DND-41 (cell line): ENCODE data around the gene OR4D5.

Experiments
- EZH2 ChIP-seq: IDR thresholded peaks from 3 replicates; pipeline ENCODE4 v1.6.1; 2012; ENCODE audit warnings: borderline replicate concordance, low read depth, mild to moderate bottlenecking, moderate library complexity, low read length, inconsistent platforms; ENCODE audit not compliant: severe bottlenecking
- TF ChIP-seq, protein P1 (sequence below): IDR thresholded peaks from 2 replicates; pipeline ENCODE4 v1.5.1; 2012; ENCODE audit warnings: borderline replicate concordance, low read length, moderate library complexity, mild to moderate bottlenecking; ENCODE audit not compliant: poor library complexity, severe bottlenecking; ENCODE audit errors: extremely low read depth

DNA sequence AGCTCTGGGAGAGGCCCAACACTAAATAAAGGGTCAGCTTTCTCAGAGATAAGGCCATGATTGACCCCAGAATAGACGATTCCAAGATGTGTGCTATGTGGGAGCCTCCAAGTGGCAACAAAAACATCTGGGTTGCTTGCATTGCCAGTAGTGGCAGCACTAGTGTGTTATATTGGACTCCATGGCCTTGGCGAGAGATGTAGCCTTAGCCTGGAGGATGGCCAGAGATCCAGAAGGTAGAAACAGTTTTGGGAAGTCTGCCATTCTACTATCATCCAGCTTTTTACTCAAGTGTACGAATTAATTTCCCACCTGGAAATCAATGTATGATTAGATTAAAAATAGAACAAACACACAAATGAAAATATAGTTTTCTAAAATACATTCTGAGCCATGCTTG lies 34.5 kb upstream of the OR4D5 start:
- TF ChIP-seq, protein P1, sequence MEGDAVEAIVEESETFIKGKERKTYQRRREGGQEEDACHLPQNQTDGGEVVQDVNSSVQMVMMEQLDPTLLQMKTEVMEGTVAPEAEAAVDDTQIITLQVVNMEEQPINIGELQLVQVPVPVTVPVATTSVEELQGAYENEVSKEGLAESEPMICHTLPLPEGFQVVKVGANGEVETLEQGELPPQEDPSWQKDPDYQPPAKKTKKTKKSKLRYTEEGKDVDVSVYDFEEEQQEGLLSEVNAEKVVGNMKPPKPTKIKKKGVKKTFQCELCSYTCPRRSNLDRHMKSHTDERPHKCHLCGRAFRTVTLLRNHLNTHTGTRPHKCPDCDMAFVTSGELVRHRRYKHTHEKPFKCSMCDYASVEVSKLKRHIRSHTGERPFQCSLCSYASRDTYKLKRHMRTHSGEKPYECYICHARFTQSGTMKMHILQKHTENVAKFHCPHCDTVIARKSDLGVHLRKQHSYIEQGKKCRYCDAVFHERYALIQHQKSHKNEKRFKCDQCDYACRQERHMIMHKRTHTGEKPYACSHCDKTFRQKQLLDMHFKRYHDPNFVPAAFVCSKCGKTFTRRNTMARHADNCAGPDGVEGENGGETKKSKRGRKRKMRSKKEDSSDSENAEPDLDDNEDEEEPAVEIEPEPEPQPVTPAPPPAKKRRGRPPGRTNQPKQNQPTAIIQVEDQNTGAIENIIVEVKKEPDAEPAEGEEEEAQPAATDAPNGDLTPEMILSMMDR = no peak
- no peak for TF ChIP-seq EZH2
